Measurements from ENCODE around the gene DOK3.

Gene DOK3

GRCh38 chr5:177511796-177512675 is 2.4 kb upstream of the DOK3 start:
- peaks cover 6 to 19% of the 10 kb centered on the region in 2 donors for H3K4me1 ChIP-seq (ENCODE audit: control insufficient read depth in 1 of 2, insufficient read depth in 2 of 2, low read length in 2 of 2)

GRCh38 chr5:177511181-177511580 is 1.6 kb upstream of the DOK3 start:
- H3K4me3 ChIP-seq (ENCODE audit: low read depth in 1 of 2, low read length in 2 of 2): no peak overlapping the region
- no peaks in the 10 kb centered on the region for H3K27me3 ChIP-seq (ENCODE audit: low read depth, low read length)
- H3K36me3 ChIP-seq (ENCODE audit: control insufficient read depth in 1 of 2, insufficient read depth in 2 of 2, low read length in 2 of 2): peaks cover 31 to 60% of the 10 kb centered on the region in 2 donors
- H3K9me3 ChIP-seq (ENCODE audit: control insufficient read depth in 1 of 2, low read length in 2 of 2): no peaks in the 10 kb centered on the region
- peaks cover 5 to 17% of the 10 kb centered on the region in 2 donors for H3K4me1 ChIP-seq (ENCODE audit: control insufficient read depth in 1 of 2, insufficient read depth in 2 of 2, low read length in 2 of 2)
- H3K27ac ChIP-seq (ENCODE audit: low read length): peak overlapping the region; percentile 36

More at GRCh38 chr5:177511796-177512675, 2.4 kb upstream of the DOK3 start:
- no peaks in the 10 kb centered on the region for H3K27me3 ChIP-seq (ENCODE audit: low read depth, low read length)
- H3K9me3 ChIP-seq (ENCODE audit: control insufficient read depth in 1 of 2, low read length in 2 of 2): no peaks in the 10 kb centered on the region
- H3K27ac ChIP-seq (ENCODE audit: low read length): no peak overlapping the region
- H3K4me3 ChIP-seq (ENCODE audit: low read depth in 1 of 2, low read length in 2 of 2): no peak overlapping the region
- H3K36me3 ChIP-seq (ENCODE audit: control insufficient read depth in 1 of 2, insufficient read depth in 2 of 2, low read length in 2 of 2): peaks cover 31 to 60% of the 10 kb centered on the region in 2 donors

GRCh38 chr5:177510567-177511053 is 984 bp upstream of the DOK3 start:
- Histone ChIP-seq H3K4me1 (ENCODE audit: control insufficient read depth in 1 of 2, insufficient read depth in 2 of 2, low read length in 2 of 2) (peaks cover 0 to 11% of the 10 kb centered on the region in 2 donors), H3K36me3 (ENCODE audit: control insufficient read depth in 1 of 2, insufficient read depth in 2 of 2, low read length in 2 of 2) (peaks cover 30 to 56% of the 10 kb centered on the region in 2 donors), H3K9me3 (ENCODE audit: control insufficient read depth in 1 of 2, low read length in 2 of 2) (no peaks in the 10 kb centered on the region), H3K27ac (ENCODE audit: low read length) (peak overlapping the region; percentile 36), H3K27me3 (ENCODE audit: low read depth, low read length) (no peaks in the 10 kb centered on the region), H3K4me3 (ENCODE audit: low read depth in 1 of 2, low read length in 2 of 2) (peak overlapping the region in 1 of 2 donors; percentile 21)

- H3K27ac ChIP-seq (ENCODE audit: low read length): peak overlapping the region; percentile 36
- peak overlapping the region in 1 of 2 donors; percentile 21 for H3K4me3 ChIP-seq (ENCODE audit: low read depth in 1 of 2, low read length in 2 of 2)
- no peaks in the 10 kb centered on the region for H3K9me3 ChIP-seq (ENCODE audit: control insufficient read depth in 1 of 2, low read length in 2 of 2)
- peaks cover 25 to 52% of the 10 kb centered on the region in 2 donors for H3K36me3 ChIP-seq (ENCODE audit: control insufficient read depth in 1 of 2, insufficient read depth in 2 of 2, low read length in 2 of 2)
- peaks cover 0 to 6% of the 10 kb centered on the region in 2 donors for H3K4me1 ChIP-seq (ENCODE audit: control insufficient read depth in 1 of 2, insufficient read depth in 2 of 2, low read length in 2 of 2)
- H3K27me3 ChIP-seq (ENCODE audit: low read depth, low read length): no peaks in the 10 kb centered on the region
These were observed 453 bp upstream of the DOK3 start for GRCh38 chr5:177509991-177510566.

GRCh38 chr5:177508837-177509236 is 789 bp downstream of the DOK3 start:
- Histone ChIP-seq H3K4me3 (ENCODE audit: low read depth in 1 of 2, low read length in 2 of 2) (peak overlapping the region; percentile 45 to 53), H3K27me3 (ENCODE audit: low read depth, low read length) (no peaks in the 10 kb centered on the region), H3K36me3 (ENCODE audit: control insufficient read depth in 1 of 2, insufficient read depth in 2 of 2, low read length in 2 of 2) (peaks cover 18 to 48% of the 10 kb centered on the region in 2 donors), H3K27ac (ENCODE audit: low read length) (peak overlapping the region; percentile 74), H3K4me1 (ENCODE audit: control insufficient read depth in 1 of 2, insufficient read depth in 2 of 2, low read length in 2 of 2) (no peaks in the 10 kb centered on the region), H3K9me3 (ENCODE audit: control insufficient read depth in 1 of 2, low read length in 2 of 2) (no peaks in the 10 kb centered on the region)

- Histone ChIP-seq H3K9me3 (ENCODE audit: control insufficient read depth in 1 of 2, low read length in 2 of 2) (no peaks in the 10 kb centered on the region), H3K4me1 (ENCODE audit: control insufficient read depth in 1 of 2, insufficient read depth in 2 of 2, low read length in 2 of 2) (no peaks in the 10 kb centered on the region), H3K27ac (ENCODE audit: low read length) (no peak overlapping the region), H3K36me3 (ENCODE audit: control insufficient read depth in 1 of 2, insufficient read depth in 2 of 2, low read length in 2 of 2) (peaks cover 18 to 42% of the 10 kb centered on the region in 2 donors), H3K4me3 (ENCODE audit: low read depth in 1 of 2, low read length in 2 of 2) (peak overlapping the region; percentile 45 to 53), H3K27me3 (ENCODE audit: low read depth, low read length) (no peaks in the 10 kb centered on the region)
These were observed 1.4 kb downstream of the DOK3 start for GRCh38 chr5:177508221-177508611.

GRCh38 chr5:177507596-177508220 is 1.9 kb downstream of the DOK3 start:
- H3K27me3 ChIP-seq (ENCODE audit: low read depth, low read length): no peaks in the 10 kb centered on the region
- no peaks in the 10 kb centered on the region for H3K9me3 ChIP-seq (ENCODE audit: control insufficient read depth in 1 of 2, low read length in 2 of 2)
- H3K36me3 ChIP-seq (ENCODE audit: control insufficient read depth in 1 of 2, insufficient read depth in 2 of 2, low read length in 2 of 2): peaks cover 17 to 37% of the 10 kb centered on the region in 2 donors
- no peak overlapping the region for H3K27ac ChIP-seq (ENCODE audit: low read length)
- H3K4me3 ChIP-seq (ENCODE audit: low read depth in 1 of 2, low read length in 2 of 2): peak overlapping the region in 1 of 2 donors; percentile 53
- H3K4me1 ChIP-seq (ENCODE audit: control insufficient read depth in 1 of 2, insufficient read depth in 2 of 2, low read length in 2 of 2): no peaks in the 10 kb centered on the region

- Histone ChIP-seq H3K9me3 (ENCODE audit: control insufficient read depth in 1 of 2, low read length in 2 of 2) (no peaks in the 10 kb centered on the region), H3K36me3 (ENCODE audit: control insufficient read depth in 1 of 2, insufficient read depth in 2 of 2, low read length in 2 of 2) (peaks cover 14 to 32% of the 10 kb centered on the region in 2 donors), H3K4me3 (ENCODE audit: low read depth in 1 of 2, low read length in 2 of 2) (no peak overlapping the region), H3K4me1 (ENCODE audit: control insufficient read depth in 1 of 2, insufficient read depth in 2 of 2, low read length in 2 of 2) (no peaks in the 10 kb centered on the region), H3K27ac (ENCODE audit: low read length) (no peak overlapping the region), H3K27me3 (ENCODE audit: low read depth, low read length) (no peaks in the 10 kb centered on the region)
These were observed 2.5 kb downstream of the DOK3 start for GRCh38 chr5:177507165-177507564.

- no peak overlapping the region for H3K27ac ChIP-seq (ENCODE audit: low read length)
- H3K9me3 ChIP-seq (ENCODE audit: control insufficient read depth in 1 of 2, low read length in 2 of 2): no peaks in the 10 kb centered on the region
- no peaks in the 10 kb centered on the region for H3K27me3 ChIP-seq (ENCODE audit: low read depth, low read length)
- H3K4me1 ChIP-seq (ENCODE audit: control insufficient read depth in 1 of 2, insufficient read depth in 2 of 2, low read length in 2 of 2): peaks cover 4 to 12% of the 10 kb centered on the region in 2 donors
- peaks cover 0 to 11% of the 10 kb centered on the region in 2 donors for H3K36me3 ChIP-seq (ENCODE audit: control insufficient read depth in 1 of 2, insufficient read depth in 2 of 2, low read length in 2 of 2)
- no peak overlapping the region for H3K4me3 ChIP-seq (ENCODE audit: low read depth in 1 of 2, low read length in 2 of 2)
These were observed 4.6 kb downstream of the DOK3 start for GRCh38 chr5:177505075-177505474.

- Histone ChIP-seq H3K4me1 (ENCODE audit: control insufficient read depth in 1 of 2, insufficient read depth in 2 of 2, low read length in 2 of 2) (peaks cover 4 to 12% of the 10 kb centered on the region in 2 donors), H3K27ac (ENCODE audit: low read length) (no peak overlapping the region), H3K27me3 (ENCODE audit: low read depth, low read length) (no peaks in the 10 kb centered on the region), H3K4me3 (ENCODE audit: low read depth in 1 of 2, low read length in 2 of 2) (no peak overlapping the region), H3K36me3 (ENCODE audit: control insufficient read depth in 1 of 2, insufficient read depth in 2 of 2, low read length in 2 of 2) (peaks cover 0 to 9% of the 10 kb centered on the region in 2 donors), H3K9me3 (ENCODE audit: control insufficient read depth in 1 of 2, low read length in 2 of 2) (no peaks in the 10 kb centered on the region)
These were observed 5.3 kb downstream of the DOK3 start for GRCh38 chr5:177504086-177505056.

All from muscle layer of duodenum (tissue), 2 donors.